Nephron (organoid): ENCODE results near the gene ROBO2.

Source experiments
- H3K27ac Mint-ChIP-seq, 3 experiments: 2 replicates each; pipeline ENCODE4 v1.8.0; 2020; ENCODE audit warnings: mixed read lengths in 3 of 3, mild to moderate bottlenecking in 2 of 3, moderate library complexity in 1 of 3
- H3K27me3 Mint-ChIP-seq: 2 replicates; pipeline ENCODE4 v1.8.0; 2021; ENCODE audit warnings: low read depth, mild to moderate bottlenecking, moderate library complexity, mixed read lengths
- H3K36me3 Mint-ChIP-seq: 2 replicates; pipeline ENCODE4 v1.8.0; 2020; ENCODE audit warnings: low read depth, mixed read lengths
- H3K4me1 Mint-ChIP-seq: 2 replicates; pipeline ENCODE4 v1.8.0; 2020; ENCODE audit warnings: mixed read lengths
- H3K4me3 Mint-ChIP-seq, 3 experiments: 2 replicates each; pipeline ENCODE4 v1.8.0; 2020; ENCODE audit warnings: mild to moderate bottlenecking in 3 of 3, mixed read lengths in 3 of 3, moderate library complexity in 2 of 3
- H3K9me3 Mint-ChIP-seq: 2 replicates; pipeline ENCODE4 v1.8.0; 2020; ENCODE audit warnings: mixed read lengths
- CTCF ChIP-seq, 3 experiments: fragments of 200-600 bp; sonication (generic); IDR thresholded peaks; one replicate each; pipeline ENCODE4 v1.5.0; 2021; ENCODE audit warnings: antibody characterized with exemption in 3 of 3; ENCODE audit not compliant: unreplicated experiment in 3 of 3

ROBO2 gene

GRCh38 chr3:77420336-77420735 lies 380.4 kb downstream of the ROBO2 start:
- Mint-ChIP-seq H3K9me3 (no peaks in the 10 kb centered on the region), H3K36me3 (no peaks in the 10 kb centered on the region), H3K27me3 (no peaks in the 10 kb centered on the region), H3K4me1 (no peaks in the 10 kb centered on the region), H3K4me3 (no peak overlapping the region), H3K27ac (peak overlapping the region in 1 of 3 experiments; percentile 77)
- no peak for TF ChIP-seq CTCF (IDR thresholded peaks at IDR 0.05; ENCODE audit: unreplicated experiment in 3 of 3)

DNA sequence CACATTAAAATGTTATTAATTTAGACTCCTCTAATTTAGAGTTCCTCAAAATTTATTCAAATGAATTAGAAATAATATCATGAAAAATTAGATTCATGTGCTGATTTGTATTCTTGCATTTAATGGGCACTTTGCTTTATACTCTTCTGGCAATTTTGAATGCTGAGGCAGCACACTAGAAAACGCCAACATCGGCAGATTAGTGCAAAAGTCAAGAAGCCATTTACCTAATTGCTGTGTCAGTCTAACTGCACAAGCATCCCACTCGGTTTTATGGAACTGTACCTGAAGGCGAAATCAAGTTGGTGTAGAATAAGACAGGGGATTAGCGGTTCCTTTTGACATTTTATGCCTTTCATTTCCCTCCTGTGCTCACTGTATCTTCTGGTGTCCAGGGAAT lies 382.0 kb downstream of the ROBO2 start:
- H3K9me3 Mint-ChIP-seq = no peaks in the 10 kb centered on the region
- no peak for TF ChIP-seq CTCF (IDR thresholded peaks at IDR 0.05; ENCODE audit: unreplicated experiment in 3 of 3)

GRCh38 chr3:77426531-77426930 lies 386.6 kb downstream of the ROBO2 start:
- Mint-ChIP-seq H3K4me3 (no peak overlapping the region), H3K27me3 (no peaks in the 10 kb centered on the region), H3K4me1 (no peaks in the 10 kb centered on the region), H3K27ac (peak overlapping the region in 1 of 3 experiments; percentile 39), H3K9me3 (no peaks in the 10 kb centered on the region), H3K36me3 (no peaks in the 10 kb centered on the region)
- TF ChIP-seq CTCF (IDR thresholded peaks at IDR 0.05; ENCODE audit: unreplicated experiment in 3 of 3) = no peak

More for the DNA sequence above, 382.0 kb downstream of the ROBO2 start:
- Mint-ChIP-seq H3K36me3 (no peaks in the 10 kb centered on the region), H3K27me3 (no peaks in the 10 kb centered on the region), H3K4me1 (no peaks in the 10 kb centered on the region), H3K27ac (peak overlapping the region; percentile 34 to 85 (median 83)), H3K4me3 (no peak overlapping the region)

DNA sequence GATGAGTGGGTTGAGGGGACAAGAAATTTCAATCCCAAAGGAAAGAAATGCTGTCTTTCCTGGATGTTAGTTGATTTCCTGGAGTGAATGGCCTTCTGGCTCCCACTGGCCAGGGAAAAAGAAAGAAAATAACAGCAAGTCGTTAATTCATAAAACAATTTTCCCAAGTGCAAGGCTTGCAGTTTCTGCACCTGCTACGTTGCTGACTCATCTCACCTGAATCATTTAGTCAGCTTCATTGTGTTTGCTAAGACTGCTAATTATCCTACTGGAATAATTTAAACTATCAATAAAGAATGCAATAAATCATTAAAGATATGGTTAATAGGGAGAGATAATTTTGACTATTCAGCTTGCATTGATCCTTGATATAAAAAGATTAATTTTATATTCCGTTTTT lies 387.6 kb downstream of the ROBO2 start:
- Mint-ChIP-seq H3K27me3 (no peaks in the 10 kb centered on the region), H3K36me3 (no peaks in the 10 kb centered on the region), H3K4me1 (no peaks in the 10 kb centered on the region), H3K4me3 (no peak overlapping the region), H3K9me3 (no peaks in the 10 kb centered on the region), H3K27ac (peak overlapping the region in 1 of 3 experiments; percentile 2)
- TF ChIP-seq CTCF (IDR thresholded peaks at IDR 0.05; ENCODE audit: unreplicated experiment in 3 of 3) = no peak

DNA sequence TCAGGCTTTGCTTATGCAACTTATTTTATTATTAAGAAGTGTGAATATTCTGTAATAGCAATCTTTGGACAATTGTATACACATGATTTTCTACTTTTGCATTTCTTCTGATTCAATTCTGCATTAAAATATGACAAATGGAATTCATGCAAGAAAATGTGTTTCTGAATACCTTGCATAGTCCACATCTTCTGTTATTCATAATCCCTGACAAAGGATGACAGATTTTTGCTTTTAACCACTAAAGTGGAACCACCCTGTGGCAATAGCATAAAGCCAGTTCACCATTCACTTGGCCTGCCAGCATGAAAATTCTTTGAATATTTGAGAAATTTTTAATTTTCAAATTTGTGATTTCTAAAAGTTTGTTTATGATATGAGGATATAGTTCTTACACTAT lies 397.0 kb downstream of the ROBO2 start:
- peaks cover 7% of the 10 kb centered on the region for H3K36me3 Mint-ChIP-seq
- no peaks in the 10 kb centered on the region for H3K27me3 Mint-ChIP-seq

More for the DNA sequence above, 397.0 kb downstream of the ROBO2 start:
- Mint-ChIP-seq H3K9me3 (no peaks in the 10 kb centered on the region), H3K4me3 (no peak overlapping the region), H3K4me1 (no peaks in the 10 kb centered on the region), H3K27ac (no peak overlapping the region)
- TF ChIP-seq CTCF (IDR thresholded peaks at IDR 0.05; ENCODE audit: unreplicated experiment in 3 of 3) = no peak
